Measurements from ENCODE around the gene MESP2.

The MESP2 gene

GRCh38 chr15:89812011-89812846, 36.1 kb downstream of the MESP2 start:
- in situ Hi-C loops (cut with MboI; ENCODE audit: low sequenced_read_pairs) = no loop called here

- in situ Hi-C loops (cut with MboI; ENCODE audit: low sequenced_read_pairs) = no loop called here
Measured at GRCh38 chr15:89812847-89813320, 36.8 kb downstream of the MESP2 start.

DNA sequence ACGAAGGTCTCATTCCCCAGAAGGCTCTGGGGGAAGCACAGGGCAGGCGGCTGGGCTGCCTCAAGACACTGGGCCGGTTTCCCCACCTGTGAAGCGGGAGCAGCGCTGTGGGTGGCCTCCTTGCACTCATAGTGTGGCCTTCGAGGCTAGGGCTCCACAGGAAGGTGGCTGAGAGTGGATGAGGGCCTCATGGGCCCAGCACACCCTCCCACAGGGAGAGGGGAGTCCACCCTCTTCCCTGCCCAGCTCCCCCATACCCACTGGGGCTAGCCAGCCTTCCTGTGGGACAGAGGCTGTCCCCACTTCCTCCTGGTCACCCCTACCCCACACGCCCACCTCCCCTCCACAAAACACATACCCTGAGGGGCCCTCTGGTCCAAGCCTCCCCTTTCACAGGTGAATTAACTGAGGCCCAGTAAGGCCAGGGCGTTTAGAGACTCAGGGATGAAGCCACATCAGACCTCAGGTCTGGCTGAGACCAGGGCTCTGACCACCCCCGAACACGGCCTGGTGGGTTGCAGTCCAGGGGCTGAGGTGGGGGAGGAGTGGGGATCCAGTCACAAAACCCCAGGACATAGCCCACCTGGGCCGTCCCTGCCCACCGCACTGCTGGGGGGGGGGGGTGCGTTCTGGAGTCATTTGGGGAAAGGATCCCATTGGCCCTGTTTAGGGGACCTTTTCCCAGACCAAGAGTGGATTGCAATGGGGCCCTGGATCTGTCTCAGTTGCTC, 37.4 kb downstream of the MESP2 start:
- in situ Hi-C loops (cut with MboI; ENCODE audit: low sequenced_read_pairs) = no loop called here

- in situ Hi-C loops (cut with MboI; ENCODE audit: low sequenced_read_pairs) = no loop called here
Measured at GRCh38 chr15:89814112-89814742, 38.1 kb downstream of the MESP2 start.

- in situ Hi-C loops (cut with MboI; ENCODE audit: low sequenced_read_pairs) = no loop called here
Measured at GRCh38 chr15:89815769-89816168, 39.6 kb downstream of the MESP2 start.

- in situ Hi-C loops (cut with MboI; ENCODE audit: low sequenced_read_pairs) = no loop called here
Measured at GRCh38 chr15:89817701-89818280, 41.7 kb downstream of the MESP2 start.

DNA sequence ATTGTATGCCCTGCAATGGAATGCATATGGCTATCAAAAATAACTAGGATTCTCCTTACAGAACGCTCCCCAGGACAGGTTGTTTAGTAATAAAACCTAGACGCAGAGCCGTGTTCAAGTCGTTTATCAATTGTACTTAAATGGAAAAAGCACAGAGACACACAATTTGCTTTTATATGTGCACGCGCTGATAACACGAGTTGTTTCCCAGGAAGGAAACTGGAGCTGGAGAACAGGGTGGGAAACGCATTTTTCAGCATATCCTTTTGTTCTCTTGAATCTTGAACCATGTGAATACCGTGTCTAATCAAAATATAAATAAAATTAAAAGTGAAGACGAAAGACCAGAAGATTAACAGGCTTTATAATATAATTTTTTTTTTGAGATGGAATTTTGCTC, 42.2 kb downstream of the MESP2 start:
- in situ Hi-C loops (cut with MboI; ENCODE audit: low sequenced_read_pairs) = no loop called here

DNA sequence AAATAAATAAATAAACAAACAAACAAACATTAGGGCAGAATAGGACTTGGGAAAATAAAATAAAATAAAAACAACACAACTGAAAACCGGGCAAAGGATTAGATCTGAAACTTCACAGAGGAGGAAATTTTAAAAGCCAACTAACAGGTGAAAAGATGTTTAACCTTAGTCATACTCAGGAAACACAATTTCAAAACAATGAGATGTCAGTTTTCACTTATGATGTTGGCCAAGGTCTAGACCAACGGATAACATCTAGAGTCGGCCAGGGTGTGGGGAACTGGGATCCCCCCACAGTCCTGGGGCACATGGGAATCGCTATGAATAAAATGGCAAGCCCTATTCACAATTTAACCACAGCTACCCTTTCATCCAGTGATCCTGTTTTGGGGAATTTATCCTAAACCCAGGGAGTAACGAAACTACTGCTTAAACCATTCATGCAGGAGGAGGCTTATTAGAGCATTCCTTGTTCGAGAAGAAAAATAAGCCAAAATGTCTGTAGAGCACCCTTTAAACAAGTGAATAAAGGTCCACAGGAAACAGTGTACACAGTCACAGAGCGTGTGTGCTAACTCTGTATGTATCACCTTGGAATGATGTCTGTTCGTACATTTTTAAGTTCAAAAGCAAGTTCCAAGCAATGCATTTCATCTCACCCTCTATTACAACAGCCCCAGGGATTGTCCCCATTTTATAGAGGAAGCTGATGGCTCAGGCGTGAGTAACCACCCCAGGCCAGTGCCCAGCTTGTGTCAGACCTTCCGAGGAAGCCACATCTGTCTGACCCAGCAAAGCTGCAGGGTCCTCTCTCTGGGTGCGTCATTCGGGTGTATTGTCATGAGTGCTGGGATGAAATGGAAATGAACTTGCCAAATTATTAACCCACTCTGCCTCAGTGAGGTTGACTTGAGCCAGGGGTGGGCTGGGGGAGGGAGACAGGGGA, 44.8 kb downstream of the MESP2 start:
- in situ Hi-C loops (cut with MboI; ENCODE audit: low sequenced_read_pairs) = no loop called here

DNA sequence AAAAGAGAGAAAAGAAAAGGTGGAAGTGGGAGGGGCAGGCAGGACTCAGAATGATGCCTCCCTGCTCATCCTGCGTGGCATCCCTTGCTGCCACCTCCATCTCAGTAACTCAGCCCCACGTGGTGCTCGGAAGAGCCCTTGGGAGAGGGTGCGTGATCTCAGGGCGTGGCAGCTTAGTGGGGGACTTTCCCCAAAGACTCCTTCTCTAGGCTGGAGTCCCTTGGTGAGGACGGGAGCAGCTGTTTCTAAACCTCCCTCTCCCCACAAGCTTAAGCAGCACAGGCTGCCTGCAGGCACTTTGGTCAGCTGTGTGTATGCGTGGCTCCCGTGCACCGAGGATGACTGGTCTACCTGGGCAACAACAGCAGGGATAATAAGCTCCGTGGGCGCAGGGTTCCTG, 45.9 kb downstream of the MESP2 start:
- in situ Hi-C loops (cut with MboI; ENCODE audit: low sequenced_read_pairs) = no loop called here

DNA sequence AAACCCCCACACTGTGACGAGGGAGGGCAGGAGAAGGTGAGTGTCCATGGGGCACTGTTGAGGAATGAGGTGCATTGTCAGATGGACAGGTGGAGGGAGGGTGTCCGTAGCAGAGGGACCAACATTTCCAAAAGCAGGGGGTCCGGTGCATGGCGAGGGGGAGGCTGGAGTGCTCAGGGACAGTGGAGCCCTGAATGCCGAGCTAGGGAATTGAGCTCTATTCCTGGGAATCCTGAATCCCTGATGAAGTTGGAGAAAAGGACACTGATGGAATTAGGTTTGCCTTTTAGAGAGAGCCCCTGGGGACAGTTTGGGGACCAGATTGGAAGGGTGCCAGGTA, 46.4 kb downstream of the MESP2 start:
- in situ Hi-C loops (cut with MboI; ENCODE audit: low sequenced_read_pairs) = no loop called here

DNA sequence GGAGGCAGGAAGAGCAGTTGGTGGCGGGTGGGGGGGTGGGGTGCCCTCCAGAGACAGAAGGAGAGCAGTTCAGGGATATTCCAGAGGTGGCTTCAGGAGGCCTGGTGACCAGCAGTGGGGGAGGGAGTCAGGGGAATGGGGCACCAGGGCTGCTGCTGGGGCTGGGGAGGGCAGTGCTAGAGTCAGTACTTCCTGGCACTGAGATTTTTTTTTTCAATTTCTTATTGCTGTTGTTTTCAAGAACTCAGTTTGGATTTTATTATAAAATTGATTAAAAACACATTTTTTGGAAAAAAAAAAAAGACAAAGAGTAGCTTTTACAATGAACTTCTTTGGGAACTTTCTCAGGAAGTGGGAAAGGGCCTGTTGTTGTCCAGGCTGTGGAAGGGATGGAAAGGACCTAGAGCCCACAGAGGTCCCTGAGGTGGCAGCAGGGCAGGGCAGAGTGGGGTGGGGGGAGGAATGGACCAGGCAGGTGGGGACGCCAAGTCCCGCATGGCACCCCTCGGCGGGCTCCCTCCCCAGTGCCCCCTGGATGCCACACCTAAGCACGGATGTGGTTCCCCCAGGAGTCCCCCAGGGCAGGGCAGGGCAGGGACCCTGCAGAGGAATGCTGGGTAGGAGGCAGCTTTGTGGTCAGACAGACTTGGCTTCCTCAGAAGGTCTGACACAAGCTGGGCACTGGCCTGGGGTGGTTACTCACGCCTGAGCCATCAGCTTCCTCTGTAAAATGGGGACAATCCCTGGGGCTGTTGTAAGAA, 47.0 kb downstream of the MESP2 start:
- in situ Hi-C loops (cut with MboI; ENCODE audit: low sequenced_read_pairs) = no loop called here

DNA sequence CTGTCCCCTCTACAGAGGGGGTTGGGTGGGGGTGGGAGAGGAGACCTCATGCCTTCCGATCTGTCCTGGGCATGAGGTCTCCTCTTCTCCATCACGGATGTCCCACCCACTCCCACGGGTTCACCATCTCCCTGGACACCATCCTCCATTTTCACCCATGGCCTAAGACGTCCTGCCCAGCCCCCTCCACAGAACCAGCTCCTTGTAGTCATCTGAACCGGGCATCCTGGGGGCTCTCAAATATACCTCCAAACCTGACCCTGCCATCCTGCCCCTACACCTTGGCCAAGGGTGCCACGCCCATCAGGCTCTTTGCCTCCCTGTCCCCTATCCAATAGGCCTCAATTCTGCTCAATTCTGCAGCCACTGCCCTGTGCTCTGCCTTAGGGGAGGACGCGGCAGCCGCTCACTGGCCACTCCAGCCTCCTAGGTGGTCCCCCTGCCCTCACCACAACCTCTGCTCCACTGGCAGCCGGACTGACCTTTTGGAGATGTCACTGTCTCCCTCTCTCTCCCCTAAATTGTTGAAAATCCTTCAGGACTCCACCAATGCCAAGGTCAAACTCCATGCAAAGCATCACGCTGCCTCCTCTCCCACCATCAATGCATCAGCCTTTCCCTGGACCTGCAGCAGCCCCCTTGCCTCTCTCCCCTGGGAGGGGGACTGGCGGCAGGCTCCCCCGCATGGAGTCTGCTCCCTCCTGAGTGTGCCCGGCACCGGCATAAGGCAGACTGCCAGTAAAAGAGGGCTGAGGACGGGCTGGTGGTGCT, 47.9 kb downstream of the MESP2 start:
- in situ Hi-C loops (cut with MboI; ENCODE audit: low sequenced_read_pairs) = no loop called here

DNA sequence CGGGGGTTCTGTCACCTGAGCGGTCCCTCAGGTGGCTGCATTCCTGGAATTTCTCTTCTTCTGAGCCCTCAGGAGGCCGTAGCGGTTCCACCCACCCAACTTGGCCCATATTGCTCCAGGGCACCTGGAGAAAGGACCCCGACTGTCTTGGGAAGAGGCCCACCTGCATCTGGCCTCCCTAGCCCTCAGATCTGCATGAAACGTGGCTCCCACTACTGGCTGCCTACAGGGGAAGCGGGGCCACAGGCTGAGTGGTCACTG, 48.4 kb downstream of the MESP2 start:
- in situ Hi-C loops (cut with MboI; ENCODE audit: low sequenced_read_pairs) = no loop called here

GRCh38 chr15:89825271-89825940, 49.3 kb downstream of the MESP2 start:
- in situ Hi-C loops (cut with MboI; ENCODE audit: low sequenced_read_pairs) = no loop called here

- in situ Hi-C loops (cut with MboI; ENCODE audit: low sequenced_read_pairs) = no loop called here
Measured at GRCh38 chr15:89826671-89827655, 50.8 kb downstream of the MESP2 start.

- in situ Hi-C loops (cut with MboI; ENCODE audit: low sequenced_read_pairs) = no loop called here
Measured at GRCh38 chr15:89827829-89828228, 51.7 kb downstream of the MESP2 start.

Data from hTERT RPE-1 (cell line).